NCI-H2081 treated with DMSO at 0.1 percent for 48 hours (cell line): Measurements from ENCODE around the gene GYS2.
"Not testable (repeated sequence)": the region's sequence is repeated elsewhere in the genome, so short reads cannot be mapped to it uniquely, and the experiment has no call there.

Experiments used
- DNase-seq: peaks from one replicate; lab custom pipeline; 2025; lab: John Stamatoyannopoulos, UW

The GYS2 gene

DNA sequence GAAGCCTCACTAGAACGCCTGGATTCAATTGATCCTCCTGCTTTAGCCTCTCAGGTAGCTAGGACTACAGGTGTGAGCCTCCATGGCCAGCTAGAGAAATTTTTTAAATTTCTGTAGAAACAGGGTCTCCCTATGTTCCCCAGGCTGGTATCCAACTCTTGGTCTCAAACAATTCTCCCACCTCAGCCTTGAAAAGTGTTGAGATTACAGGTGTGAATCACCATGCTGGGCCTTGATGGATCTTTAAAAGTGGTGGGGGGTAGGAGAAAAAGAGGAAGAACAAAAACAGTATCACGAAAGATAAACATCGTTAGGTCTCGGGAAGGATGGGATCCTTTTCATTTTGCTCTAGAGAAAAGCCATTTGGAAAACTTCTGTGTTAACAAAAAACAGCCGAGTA, 4.5 kb downstream of the GYS2 start:
- DNase-seq, result no peak

- no peak for DNase-seq
Measured at GRCh38 chr12:21599143-21599999, 5.3 kb downstream of the GYS2 start.

DNA sequence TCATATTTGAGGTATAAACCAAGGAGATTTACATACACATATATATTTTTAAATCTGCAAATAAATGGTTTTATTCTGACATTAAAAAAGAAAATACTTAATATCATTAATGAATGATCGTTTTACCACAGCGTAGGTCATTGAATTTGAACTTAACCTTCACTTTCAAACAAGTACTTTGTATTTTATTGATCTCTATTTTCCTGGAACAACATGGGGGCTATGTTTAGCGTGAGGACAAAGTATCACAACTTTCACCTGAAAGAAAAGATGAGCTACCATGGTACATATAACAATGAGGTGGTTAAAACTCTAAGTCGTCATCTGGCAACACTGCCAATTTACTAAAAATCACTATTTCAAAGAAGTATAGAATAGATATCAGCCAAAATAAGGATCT, 6.0 kb downstream of the GYS2 start:
- DNase-seq, result no peak

GRCh38 chr12:21595356-21595755, 9.3 kb downstream of the GYS2 start:
- DNase-seq, result not testable (repeated sequence)

- no peak for DNase-seq
Measured at GRCh38 chr12:21585485-21585884, 19.2 kb downstream of the GYS2 start.

DNA sequence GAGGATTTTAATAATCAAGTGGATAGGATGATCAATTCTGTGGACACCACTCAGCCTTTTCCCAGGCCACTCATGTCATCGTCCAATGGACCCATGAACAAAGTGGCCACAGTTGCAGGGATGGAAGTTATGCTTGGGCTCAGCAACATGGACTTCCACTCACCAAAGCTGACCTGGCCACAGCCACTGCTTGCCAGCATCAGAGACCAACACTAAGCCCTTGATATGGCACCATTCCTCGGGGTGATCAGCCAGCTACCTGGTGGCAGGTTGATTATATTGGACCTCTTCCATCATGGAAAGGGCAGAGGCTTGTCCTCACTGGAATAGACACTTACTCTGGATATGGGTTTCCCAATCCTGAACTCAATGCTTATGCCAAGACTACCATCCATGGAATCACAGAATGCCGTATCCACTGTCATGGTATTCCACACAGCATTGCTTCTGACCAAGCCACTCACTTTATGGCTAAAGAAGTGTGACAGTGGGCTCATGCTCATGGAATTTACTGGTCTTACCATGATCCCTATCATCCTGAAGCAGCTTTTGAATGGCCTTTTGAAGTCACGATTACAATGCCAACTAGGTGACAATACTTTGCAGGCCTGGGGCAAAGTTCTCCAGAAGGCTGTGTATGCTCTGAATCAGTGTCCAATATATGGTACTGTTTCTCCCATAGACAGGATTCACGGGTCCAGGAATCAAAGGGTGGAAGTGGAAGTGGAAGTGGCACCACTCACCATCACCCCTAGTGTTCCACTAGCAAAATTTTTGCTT, 20.1 kb downstream of the GYS2 start:
- DNase-seq, result not testable (repeated sequence)

- DNase-seq, result no peak
Measured at GRCh38 chr12:21583587-21583986, 21.1 kb downstream of the GYS2 start.

GRCh38 chr12:21580748-21581516, 23.7 kb downstream of the GYS2 start:
- DNase-seq, result no peak

DNA sequence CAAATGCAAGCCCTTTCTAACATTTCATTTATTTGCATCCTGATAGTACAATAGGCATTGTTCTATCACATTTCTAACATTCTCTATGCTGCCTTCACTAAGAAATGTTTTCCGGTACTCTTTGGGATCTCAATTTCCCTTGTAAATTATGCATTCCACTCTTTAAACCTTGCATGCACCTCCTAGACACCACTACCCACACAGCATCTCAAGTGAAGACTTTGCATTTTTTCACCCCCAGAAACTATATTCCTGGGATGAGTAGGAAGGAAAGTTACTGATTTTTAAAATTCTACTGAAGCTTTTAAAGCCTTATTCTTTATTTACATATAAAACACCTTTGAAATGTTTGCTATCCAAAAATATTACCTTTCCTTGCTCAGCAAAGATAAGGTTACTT, 27.1 kb downstream of the GYS2 start:
- no peak for DNase-seq

DNA sequence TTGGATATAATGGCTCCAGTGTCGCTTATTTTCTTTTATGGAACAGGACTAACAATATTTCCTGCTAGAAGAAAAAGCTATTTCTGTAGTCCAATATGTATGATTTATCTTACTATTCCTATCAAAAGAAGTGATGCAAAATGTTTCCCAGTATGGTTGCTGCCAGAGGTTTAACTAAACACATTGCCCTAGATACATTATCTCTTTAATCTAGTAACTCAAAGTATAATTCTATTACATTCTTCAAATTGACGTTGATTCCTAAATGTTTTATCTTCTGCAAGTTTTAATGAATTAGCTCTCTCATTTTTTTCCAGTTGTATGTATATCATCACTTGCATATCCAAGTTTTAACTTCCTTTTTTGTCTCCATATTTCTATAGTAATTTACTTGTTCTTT, 28.2 kb downstream of the GYS2 start:
- no peak for DNase-seq

DNA sequence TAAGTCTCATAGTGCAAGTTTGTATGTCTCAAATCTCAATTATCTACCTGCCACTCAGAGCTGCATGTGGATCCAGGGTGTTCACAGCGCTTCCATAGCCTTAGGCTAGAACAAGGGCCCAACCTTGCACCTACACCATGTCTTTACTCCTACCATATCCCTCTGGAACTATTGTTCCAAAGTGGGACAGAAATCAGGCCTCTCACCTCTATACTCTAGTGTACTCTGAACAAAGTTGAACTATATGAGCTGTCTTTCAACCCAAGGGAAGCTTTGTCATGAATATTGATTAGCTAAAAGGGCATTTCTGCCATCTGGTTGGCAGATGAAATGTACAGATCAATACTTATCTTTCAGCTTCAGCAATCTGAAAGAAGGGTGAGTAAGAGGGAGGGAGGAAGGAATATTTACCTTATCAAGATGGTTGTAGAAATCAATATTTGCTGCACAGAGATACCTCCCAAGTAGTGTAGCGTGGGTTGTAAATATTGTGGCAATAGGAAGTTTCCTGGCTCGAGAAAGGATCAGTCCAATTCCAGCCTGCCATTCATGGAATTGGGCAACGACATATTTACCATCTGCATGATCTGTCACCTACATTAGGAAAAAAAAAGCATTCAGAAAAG, 30.8 kb downstream of the GYS2 start:
- DNase-seq, result no peak

DNA sequence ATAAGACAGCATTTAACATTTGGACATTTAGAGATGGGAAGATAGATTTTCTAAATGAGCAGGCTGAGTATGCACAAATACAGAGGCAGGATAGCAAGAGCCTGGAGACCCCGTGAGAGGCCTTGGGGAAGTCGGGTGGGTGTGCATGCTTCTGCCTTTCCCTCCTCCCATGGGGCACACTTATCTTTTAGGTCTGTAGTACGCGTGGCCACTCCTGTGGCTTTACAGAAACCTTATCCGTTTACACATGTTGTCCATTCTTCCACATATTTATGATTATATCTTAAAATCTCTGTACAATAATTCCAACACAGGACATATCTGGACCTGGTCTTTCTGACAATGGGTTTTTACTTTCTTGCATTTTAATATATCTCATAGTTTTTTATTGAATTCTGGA, 33.6 kb downstream of the GYS2 start:
- no peak for DNase-seq

DNA sequence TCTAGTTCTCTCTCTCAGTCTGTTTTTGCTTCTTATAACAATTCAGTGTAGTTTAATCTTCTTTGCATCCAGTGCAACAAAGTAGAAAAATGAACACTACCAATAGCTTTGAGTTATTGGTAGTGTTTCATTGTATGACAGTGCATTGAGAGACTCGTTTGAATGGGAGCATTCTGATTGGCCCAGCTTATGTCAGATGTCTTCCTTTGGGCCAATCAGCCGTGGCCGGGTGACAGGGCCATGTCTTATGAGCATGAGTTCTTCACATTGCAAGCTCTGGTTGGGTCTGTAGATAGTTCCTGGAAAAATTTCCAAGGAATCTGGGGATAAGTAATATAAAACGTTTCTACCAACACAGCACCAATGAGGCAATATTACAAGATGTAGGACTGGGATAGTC, 36.5 kb downstream of the GYS2 start:
- DNase-seq, result no peak

GRCh38 chr12:21566907-21567394, 37.7 kb downstream of the GYS2 start:
- DNase-seq, result no peak

DNA sequence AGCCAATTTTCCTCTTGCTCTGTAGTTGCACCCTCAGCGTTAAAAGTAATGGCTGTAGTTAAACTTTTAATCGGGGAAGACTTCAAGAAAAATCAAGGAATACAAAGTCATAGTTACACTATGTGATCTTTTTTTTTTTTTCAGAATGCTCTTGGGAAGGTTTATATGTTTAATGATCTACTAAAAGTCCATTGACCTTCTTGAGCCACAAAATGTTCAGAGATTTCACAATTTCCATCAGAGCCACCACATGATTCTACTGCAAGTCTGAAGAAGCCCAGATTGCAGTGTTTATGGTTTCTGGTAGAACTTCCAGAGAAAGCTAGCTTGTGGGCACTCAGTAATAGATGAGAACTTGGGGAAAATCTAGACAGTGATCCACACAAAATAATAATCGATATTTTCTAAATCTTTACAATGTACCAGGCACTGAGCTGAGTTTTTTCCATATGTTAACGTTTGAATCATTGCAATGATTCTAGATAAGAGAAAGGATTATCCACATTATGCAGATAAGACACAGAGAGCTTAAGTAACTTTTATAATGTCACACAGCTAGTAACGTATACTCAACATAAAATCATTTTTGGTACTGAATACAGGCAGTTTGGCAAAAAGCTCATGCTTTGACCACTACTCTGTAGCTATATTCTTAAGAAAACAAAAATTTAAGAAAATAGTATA, 38.3 kb downstream of the GYS2 start:
- no peak for DNase-seq

- DNase-seq, result no peak
Measured at GRCh38 chr12:21562859-21563258, 41.8 kb downstream of the GYS2 start.

DNA sequence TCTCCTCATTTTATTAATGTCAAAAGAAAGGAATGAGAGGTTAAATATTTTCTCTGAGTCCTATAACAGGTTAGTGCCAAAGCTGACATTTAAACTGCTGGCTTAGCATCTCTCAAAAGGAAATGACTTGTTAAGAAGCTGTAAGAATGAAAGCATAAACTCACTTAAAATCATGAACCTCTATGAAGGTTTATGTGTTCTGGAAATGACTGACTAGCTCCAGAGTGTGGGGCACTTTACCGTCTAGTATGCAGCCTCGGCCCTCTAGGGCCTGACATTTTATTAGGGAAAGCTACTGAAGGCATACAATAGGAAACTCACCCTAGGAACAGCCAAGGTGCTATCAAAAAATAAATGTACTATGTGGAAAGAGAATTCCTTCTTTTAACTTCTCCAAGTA, 43.5 kb downstream of the GYS2 start:
- no peak for DNase-seq

GRCh38 chr12:21559855-21560569, 44.6 kb downstream of the GYS2 start:
- no peak for DNase-seq

DNA sequence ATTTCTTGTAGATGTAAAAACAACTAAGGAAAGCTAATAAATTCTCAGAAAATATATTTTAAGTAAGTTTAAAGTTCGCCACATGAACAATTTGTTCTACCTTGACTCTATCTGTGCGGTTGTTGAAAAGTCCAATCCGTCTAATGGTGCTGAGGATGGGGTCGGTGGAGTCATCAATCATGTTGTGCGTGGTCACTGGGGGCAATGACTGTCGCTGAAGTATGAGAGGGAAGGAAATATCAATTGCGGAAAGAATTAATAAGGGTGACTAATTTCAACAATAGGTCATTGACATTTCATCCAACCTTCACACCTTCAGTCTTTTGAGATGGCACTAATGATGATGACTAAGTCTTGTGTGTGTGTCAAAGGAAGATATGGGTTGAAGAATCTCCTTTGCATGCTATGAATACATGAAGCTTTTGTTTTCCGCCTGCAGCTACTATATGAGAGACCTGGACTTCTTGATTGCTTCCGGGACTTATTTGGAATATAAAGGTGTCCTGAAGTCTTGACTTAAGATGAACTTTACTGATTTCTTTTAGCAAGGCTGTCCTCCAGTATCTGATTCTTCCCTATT, 46.5 kb downstream of the GYS2 start:
- DNase-seq, result no peak

- DNase-seq, result no peak
Measured at GRCh38 chr12:21553329-21553675, 51.3 kb downstream of the GYS2 start.
